Subcutaneous abdominal adipose tissue (tissue), 5 donors: ENCODE data around the gene NOL4L.

ENCODE experiments used
- H3K27ac ChIP-seq: one replicate; pipeline ENCODE4 v1.7.0; 2013; ENCODE audit warnings: low read depth, mild to moderate bottlenecking, inconsistent platforms, low read length, moderate library complexity
- H3K27me3 ChIP-seq, 5 donors: one replicate each; pipeline ENCODE4 v1.7.0; 2013; ENCODE audit warnings: low read length in 5 of 5, inconsistent platforms in 1 of 5; ENCODE audit not compliant: control insufficient read depth in 5 of 5, insufficient read depth in 4 of 5
- H3K36me3 ChIP-seq, 5 donors: one replicate each; pipeline ENCODE4 v1.7.0; 2013; ENCODE audit warnings: low read length in 5 of 5; ENCODE audit not compliant: control insufficient read depth in 5 of 5, insufficient read depth in 5 of 5
- H3K4me1 ChIP-seq, 5 donors: one replicate each; pipeline ENCODE4 v1.7.0; 2013; ENCODE audit warnings: low read length in 5 of 5, mild to moderate bottlenecking in 3 of 5, moderate library complexity in 1 of 5; ENCODE audit not compliant: control insufficient read depth in 5 of 5, insufficient read depth in 5 of 5
- H3K4me3 ChIP-seq, 5 donors: one replicate each; pipeline ENCODE4 v1.7.0; 2013; ENCODE audit warnings: low read length in 5 of 5, low read depth in 1 of 5
- H3K9ac ChIP-seq, 5 donors: one replicate each; pipeline ENCODE4 v1.7.0; 2013; ENCODE audit warnings: low read length in 5 of 5, mild to moderate bottlenecking in 4 of 5, moderate library complexity in 3 of 5
- H3K9me3 ChIP-seq, 5 donors: one replicate each; pipeline ENCODE4 v1.7.0; 2013; ENCODE audit warnings: low read length in 5 of 5; ENCODE audit not compliant: control insufficient read depth in 5 of 5
- donor health status: healthy.
- donor health status: healthy.
- donor health status: healthy.
- donor health status: healthy.
- donor health status: healthy.

The NOL4L gene, protein sequence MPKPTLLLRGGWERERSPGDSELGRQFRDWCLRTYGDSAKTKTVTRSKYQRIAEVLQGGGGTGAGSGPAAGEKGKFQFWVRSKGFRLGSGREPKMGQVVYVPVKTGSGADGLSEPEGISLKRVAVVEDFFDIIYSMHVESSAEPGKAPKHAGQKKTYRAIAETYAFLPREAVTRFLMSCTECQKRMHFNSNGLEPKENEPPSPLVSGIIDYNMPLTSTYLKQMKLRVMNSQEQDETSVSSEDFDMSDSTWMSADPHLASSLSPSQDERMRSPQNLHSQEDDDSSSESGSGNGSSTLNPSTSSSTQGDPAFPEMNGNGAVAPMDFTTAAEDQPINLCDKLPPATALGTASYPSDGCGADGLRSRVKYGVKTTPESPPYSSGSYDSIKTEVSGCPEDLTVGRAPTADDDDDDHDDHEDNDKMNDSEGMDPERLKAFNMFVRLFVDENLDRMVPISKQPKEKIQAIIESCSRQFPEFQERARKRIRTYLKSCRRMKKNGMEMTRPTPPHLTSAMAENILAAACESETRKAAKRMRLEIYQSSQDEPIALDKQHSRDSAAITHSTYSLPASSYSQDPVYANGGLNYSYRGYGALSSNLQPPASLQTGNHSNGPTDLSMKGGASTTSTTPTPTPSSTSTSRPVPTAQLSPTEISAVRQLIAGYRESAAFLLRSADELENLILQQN

GRCh38 chr20:32585011-32585585 lies at the start of gene NOL4L:
Gene NOL4L, minus strand, starts transcription at chr20:32585333. Its CDS starts 443 bp downstream, at chr20:32584890.
- peaks cover 13 to 27% (median 21%) of the 10 kb centered on the region in 5 donors for H3K27me3 ChIP-seq
- H3K27ac ChIP-seq = no peak within 1 kb of the TSS
- no peak within 1 kb of the TSS for H3K9ac ChIP-seq
- H3K4me3 ChIP-seq = peak within 1 kb of the TSS in 4 of 5 donors; percentile 61 to 74 (median 68)
- no peaks in the 10 kb centered on the region for H3K9me3 ChIP-seq
- H3K4me1 ChIP-seq = peaks cover 0 to 14% (median 5%) of the 10 kb centered on the region in 5 donors
- H3K36me3 ChIP-seq = no peaks in the 10 kb centered on the region

- Histone ChIP-seq H3K27me3 (peaks cover 0 to 22% (median 4%) of the 10 kb centered on the region in 5 donors), H3K9me3 (no peaks in the 10 kb centered on the region), H3K27ac (no peak overlapping the region), H3K36me3 (no peaks in the 10 kb centered on the region), H3K4me1 (no peaks in the 10 kb centered on the region), H3K4me3 (no peak overlapping the region), H3K9ac (no peak overlapping the region)
Observed at GRCh38 chr20:32634041-32634805, 49.1 kb upstream of the NOL4L start.

DNA sequence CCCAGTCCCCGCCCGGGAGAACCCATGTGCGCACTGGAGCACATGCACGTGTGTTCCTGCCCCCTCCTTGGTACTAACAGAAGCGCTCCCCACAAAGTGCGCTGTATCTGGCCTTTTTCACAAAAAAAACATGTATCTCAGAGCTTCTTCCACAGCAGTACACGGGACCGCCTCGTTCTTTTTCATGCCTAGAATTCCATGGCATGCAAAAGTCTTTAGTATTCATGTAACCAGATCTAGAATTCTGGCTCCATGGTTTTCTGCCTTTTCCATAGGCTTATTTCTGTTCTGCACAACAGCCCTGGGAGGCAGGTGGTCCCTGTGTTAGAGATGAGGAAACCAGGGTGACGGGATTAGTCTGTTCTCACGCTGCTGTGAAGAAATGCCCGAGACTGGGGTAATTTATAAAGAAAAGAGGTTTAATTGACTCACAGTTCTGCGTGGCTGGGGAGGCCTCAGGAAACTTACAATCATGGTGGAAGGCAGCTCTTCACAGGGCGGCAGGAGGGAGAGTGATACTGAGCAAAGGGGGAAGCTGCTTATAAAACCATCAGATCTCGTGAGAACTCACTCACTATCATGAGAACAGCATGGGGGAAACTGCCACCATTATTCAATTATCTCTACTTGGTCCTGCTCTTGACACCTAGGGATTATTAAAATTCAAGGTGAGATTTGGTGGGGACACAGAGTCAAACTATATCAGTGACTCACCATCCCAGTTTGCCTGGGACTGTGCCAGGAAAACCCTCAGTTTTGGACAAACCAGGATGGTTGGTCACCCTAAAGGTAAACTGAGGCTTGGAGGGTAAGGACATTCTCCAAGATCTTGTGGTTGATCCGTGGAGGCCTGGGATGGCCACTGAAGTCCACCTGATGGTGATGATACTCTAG lies 47.6 kb upstream of the NOL4L start:
- no peak overlapping the region for H3K9ac ChIP-seq
- H3K9me3 ChIP-seq = no peaks in the 10 kb centered on the region
- no peak overlapping the region for H3K27ac ChIP-seq
- no peaks in the 10 kb centered on the region for H3K36me3 ChIP-seq
- no peak overlapping the region for H3K4me3 ChIP-seq
- H3K27me3 ChIP-seq = peaks cover 4 to 19% (median 5%) of the 10 kb centered on the region in 5 donors
- H3K4me1 ChIP-seq = peaks cover 0 to 4% (median under 1%) of the 10 kb centered on the region in 5 donors

GRCh38 chr20:32631933-32632460 lies 46.9 kb upstream of the NOL4L start:
- Histone ChIP-seq H3K27ac (no peak overlapping the region), H3K9me3 (no peaks in the 10 kb centered on the region), H3K27me3 (peaks cover 9 to 24% (median 11%) of the 10 kb centered on the region in 5 donors), H3K36me3 (no peaks in the 10 kb centered on the region), H3K4me1 (peaks cover 0 to 12% (median 8%) of the 10 kb centered on the region in 5 donors), H3K4me3 (no peak overlapping the region), H3K9ac (no peak overlapping the region)

DNA sequence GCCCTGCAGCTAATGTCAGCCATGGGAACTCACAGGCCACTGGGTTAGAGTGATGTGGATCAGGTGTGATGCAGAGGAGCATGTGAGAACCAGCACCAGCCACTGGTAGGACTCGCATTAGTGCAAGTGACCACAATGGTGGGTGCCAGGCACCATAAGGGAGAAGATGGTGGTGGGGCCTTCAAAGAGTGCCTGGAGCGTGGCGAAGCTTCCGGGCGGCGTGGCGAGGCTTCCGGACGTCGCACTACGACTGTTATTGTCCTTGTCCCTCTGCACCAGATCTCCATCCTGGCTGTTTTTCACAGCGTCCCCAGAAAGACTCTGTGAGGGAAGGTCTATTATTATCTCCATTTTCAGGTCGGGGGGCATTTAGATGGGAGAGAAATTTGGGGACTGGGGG lies 44.7 kb upstream of the NOL4L start:
- Histone ChIP-seq H3K9ac (no peak overlapping the region), H3K27ac (no peak overlapping the region), H3K27me3 (peaks cover 11 to 26% (median 21%) of the 10 kb centered on the region in 5 donors), H3K4me3 (no peak overlapping the region), H3K36me3 (no peaks in the 10 kb centered on the region), H3K4me1 (peaks cover 0 to 13% (median 8%) of the 10 kb centered on the region in 5 donors), H3K9me3 (no peaks in the 10 kb centered on the region)

GRCh38 chr20:32628960-32629530 lies 43.9 kb upstream of the NOL4L start:
- Histone ChIP-seq H3K4me3 (no peak overlapping the region), H3K36me3 (no peaks in the 10 kb centered on the region), H3K4me1 (peaks cover 0 to 13% (median 8%) of the 10 kb centered on the region in 5 donors), H3K9me3 (no peaks in the 10 kb centered on the region), H3K27ac (no peak overlapping the region), H3K9ac (no peak overlapping the region), H3K27me3 (peaks cover 11 to 26% (median 21%) of the 10 kb centered on the region in 5 donors)

DNA sequence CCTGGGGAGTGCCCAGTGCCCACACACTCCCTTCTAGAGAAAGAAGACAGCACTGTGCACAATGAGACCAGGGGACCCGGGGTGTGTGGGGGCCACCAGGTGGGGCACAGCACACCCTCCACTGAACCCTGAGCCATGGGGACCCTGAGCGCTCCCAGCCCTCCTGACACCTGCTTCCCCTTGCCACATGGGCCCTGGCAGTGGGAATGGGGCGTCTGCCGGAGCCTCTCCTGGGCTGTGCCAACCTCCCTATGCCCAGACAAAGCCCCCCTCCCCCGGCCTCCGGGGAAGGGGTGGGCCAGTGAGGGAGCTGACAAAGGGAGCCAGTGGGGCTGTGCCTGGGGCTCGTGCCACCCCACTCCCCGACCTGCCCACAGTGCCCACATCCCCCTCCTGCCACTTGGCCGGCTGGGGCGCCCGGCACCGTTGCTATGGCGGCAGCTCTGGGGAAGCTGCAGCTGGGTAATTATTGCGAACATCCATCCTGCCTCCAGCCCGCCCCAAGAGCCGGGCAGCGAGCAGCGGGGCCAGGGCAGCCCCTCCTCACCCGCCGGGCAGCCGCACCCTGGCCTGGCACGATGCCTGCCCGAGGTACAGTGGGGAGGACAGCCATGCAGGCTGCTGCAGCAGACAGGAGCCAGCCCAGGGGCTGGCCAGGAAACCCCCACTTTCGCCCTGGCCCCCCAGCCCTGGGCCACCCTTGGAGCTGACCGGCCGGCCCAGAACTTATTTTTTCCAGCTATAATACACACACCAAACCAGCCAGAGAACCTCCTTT lies 41.9 kb upstream of the NOL4L start:
- H3K9ac ChIP-seq = no peak overlapping the region
- H3K4me3 ChIP-seq = no peak overlapping the region
- H3K27me3 ChIP-seq = peaks cover 11 to 26% (median 21%) of the 10 kb centered on the region in 5 donors
- no peaks in the 10 kb centered on the region for H3K36me3 ChIP-seq
- peaks cover 0 to 13% (median 8%) of the 10 kb centered on the region in 5 donors for H3K4me1 ChIP-seq
- H3K9me3 ChIP-seq = no peaks in the 10 kb centered on the region
- H3K27ac ChIP-seq = no peak overlapping the region

DNA sequence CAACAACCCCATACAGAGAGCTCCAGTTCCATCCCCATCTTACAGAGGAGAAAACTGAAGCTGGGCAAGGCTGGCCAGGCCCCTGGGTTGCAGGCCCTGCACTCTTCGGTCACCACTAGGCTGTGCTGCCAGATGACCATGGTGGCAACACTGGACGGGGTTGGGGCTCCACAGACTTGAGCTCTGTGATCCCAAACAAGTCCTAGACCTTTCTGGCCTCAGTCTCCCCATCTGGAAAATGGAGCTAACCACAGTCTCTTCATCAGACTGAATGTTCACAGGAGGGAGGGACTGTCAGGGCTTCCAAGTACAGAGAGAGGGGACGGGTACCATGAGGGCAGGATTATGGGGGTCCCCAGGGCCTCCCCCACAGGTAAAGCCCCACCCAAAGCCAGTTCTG lies 41.3 kb upstream of the NOL4L start:
- H3K9me3 ChIP-seq = no peaks in the 10 kb centered on the region
- no peak overlapping the region for H3K9ac ChIP-seq
- no peak overlapping the region for H3K4me3 ChIP-seq
- no peak overlapping the region for H3K27ac ChIP-seq
- peaks cover 11 to 26% (median 21%) of the 10 kb centered on the region in 5 donors for H3K27me3 ChIP-seq
- H3K36me3 ChIP-seq = no peaks in the 10 kb centered on the region
- H3K4me1 ChIP-seq = peaks cover 0 to 13% (median 8%) of the 10 kb centered on the region in 5 donors
